Myocyte (in vitro differentiated cells): ENCODE measurements around the gene INTS6. TPM values are rescaled to one million over a fixed set of nuclear protein-coding genes. Genes with fewer than 3 reads are reported as not detected.
A peak's percentile ranks its signal among the peaks of the same experiment; 100 is the strongest.

Experiments used
- DNase-seq: peaks from one replicate; pipeline ENCODE4 v3.0.0-alpha.2; 2012; ENCODE audit warnings: low read depth
- total RNA-seq: library from RNA; depleted of rRNA; stranded (reverse); fragments of >200 nt; gene quantifications from 2 replicates; pipeline ENCODE4 v1.2.3, GENCODE V29; 2014

Gene INTS6
- total RNA-seq, 1 donor from 2014 or later: 42.6 TPM

DNA sequence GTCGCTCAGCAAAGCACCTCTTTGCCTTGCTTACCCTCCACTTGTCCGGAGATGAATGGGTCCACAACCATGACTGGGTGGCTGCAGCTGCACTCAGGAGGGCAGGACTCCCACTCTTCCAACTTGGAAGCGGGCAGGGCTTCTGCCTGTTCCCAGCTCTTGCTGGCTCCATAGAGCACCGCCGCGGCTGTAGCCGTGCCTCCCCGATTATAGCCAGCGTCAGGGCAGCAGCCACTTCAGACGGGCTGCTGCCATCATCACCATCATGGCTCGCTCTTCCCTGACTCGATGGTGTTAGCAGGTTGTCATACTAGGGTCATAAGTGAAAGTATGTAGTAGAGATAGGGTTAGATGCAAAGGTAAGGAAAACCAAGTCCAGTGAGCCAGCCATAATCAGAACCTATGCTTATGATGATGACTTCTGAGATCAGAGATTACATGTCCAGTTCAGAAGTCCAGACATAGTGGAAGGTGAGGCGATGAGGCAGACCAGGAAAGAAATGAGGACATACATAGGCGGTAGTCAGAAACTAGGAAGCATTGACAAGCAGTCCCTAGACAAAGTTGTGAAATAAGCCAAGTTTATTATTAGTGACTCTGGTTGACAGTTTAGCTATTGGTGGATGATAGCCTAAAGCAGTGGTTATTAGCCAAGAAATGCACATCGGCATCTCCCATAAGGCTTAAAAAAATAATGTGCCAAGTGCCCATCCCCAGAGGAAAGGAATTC is 4.4 kb upstream of the INTS6 start:
- DNase-seq: no peak

- DNase-seq: no peak
Observed at GRCh38 chr13:51456510-51456909, 3.7 kb upstream of the INTS6 start.

GRCh38 chr13:51455532-51455931 is 2.7 kb upstream of the INTS6 start:
- DNase-seq: no peak

GRCh38 chr13:51453959-51454703 is 1.3 kb upstream of the INTS6 start:
- DNase-seq: peak; percentile 26

GRCh38 chr13:51453207-51453958 is 547 bp upstream of the INTS6 start:
- DNase-seq: peak; percentile 81

- DNase-seq: peak; percentile 89
Observed at GRCh38 chr13:51451467-51452360, 1.1 kb downstream of the INTS6 start.

GRCh38 chr13:51451134-51451466 is 1.7 kb downstream of the INTS6 start:
- no peak for DNase-seq

- no peak for DNase-seq
Observed at GRCh38 chr13:51449018-51449417, 3.8 kb downstream of the INTS6 start.

GRCh38 chr13:51444922-51445321 is 7.9 kb downstream of the INTS6 start:
- peak; percentile 24 for DNase-seq

DNA sequence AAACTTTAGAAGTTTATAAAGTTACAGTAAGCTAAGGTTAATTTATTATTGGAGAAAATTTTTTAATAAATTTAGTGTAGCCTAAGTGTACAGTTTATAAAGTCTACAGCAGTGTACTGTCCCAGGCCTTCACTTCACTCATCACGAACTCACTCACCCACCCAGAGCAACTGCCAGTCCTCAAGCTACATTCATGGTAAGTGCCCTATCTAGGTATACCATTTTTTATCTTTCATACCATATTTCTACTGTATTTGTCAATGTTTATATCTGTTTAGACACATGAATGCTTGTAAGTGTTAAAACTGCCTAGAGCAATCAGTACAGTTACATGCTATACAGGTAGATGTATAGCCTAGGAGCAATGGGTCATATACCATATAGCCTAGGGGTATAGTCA is 12.5 kb downstream of the INTS6 start:
- no peak for DNase-seq

DNA sequence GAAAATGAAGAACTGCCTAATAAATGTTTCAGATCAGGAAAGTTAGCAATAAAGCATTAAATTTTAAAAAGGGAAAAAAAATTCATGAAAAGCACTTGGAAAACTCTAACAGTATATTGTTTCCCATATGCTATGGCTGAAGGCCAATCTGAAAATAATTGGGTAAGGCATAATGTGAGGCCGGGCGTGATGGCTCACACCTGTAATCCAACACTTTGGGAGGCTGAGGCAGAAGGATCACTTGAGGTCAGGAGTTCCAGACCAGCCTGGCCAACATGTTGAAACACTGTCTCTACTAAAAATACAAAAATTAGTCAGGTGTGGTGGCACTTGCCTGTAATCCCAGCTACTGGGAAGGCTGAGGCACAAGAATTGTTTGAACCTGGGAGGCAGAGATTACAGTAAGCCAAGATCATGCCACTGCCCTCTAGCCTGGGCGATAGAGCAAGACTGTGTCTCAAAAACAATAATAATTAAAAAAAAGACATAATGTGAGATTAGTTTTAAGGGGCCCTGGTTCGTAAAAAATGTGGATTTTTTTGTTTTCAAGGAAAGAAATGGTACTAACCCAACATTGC is 15.2 kb downstream of the INTS6 start:
- peak; percentile 9 for DNase-seq

DNA sequence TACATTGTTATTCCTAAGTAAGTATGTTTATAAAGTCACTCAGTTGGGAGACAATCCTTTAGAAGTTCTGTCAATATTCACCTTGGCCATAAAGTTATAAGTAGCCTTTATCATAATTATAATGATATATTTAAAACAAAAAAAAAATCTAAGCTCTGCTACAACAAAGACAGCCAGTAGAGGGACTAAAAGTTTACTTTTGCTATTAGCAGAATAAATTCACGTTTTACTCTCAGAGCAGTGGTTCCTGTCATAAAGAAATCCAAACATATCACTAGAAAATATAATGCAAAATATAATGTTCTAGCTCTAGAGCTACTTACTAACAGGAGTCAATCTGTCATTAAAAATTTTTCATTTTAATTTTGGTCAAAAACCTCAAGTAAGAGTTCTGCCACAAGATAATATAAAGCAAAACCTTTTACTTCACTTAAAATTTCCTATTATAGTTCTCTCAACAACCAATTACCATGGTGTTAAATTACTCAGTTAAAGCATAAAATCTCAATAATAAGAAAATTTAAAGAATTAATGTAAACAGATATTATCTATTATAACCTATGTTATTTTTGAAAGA is 17.7 kb downstream of the INTS6 start:
- peak; percentile 30 for DNase-seq

- DNase-seq: no peak
Observed at GRCh38 chr13:51432576-51432975, 20.3 kb downstream of the INTS6 start.

GRCh38 chr13:51426982-51427381 is 25.9 kb downstream of the INTS6 start:
- no peak for DNase-seq

- peak; percentile 15 for DNase-seq
Observed at GRCh38 chr13:51425410-51426042, 27.3 kb downstream of the INTS6 start.

DNA sequence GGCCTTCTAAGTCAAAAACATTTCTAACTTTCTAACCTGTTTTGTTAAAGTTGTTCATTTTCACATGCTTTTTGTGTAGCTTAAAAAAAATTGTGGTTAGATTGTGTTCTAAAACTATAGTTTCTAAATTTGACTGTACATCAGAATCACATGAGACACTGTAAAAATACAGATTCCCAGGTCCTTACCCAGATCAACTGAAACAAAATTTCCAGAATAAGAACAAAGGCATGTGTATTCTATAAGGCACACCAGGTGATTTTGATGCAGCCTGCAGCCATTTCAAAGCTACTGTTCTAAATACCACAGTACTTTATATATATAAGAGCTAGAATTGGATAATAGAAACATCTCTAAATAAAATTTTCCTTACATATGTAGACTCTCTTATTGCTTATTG is 29.1 kb downstream of the INTS6 start:
- no peak for DNase-seq

GRCh38 chr13:51422484-51422883 is 30.4 kb downstream of the INTS6 start:
- DNase-seq: no peak

- DNase-seq: peak; percentile 7
Observed at GRCh38 chr13:51420681-51421490, 31.9 kb downstream of the INTS6 start.

DNA sequence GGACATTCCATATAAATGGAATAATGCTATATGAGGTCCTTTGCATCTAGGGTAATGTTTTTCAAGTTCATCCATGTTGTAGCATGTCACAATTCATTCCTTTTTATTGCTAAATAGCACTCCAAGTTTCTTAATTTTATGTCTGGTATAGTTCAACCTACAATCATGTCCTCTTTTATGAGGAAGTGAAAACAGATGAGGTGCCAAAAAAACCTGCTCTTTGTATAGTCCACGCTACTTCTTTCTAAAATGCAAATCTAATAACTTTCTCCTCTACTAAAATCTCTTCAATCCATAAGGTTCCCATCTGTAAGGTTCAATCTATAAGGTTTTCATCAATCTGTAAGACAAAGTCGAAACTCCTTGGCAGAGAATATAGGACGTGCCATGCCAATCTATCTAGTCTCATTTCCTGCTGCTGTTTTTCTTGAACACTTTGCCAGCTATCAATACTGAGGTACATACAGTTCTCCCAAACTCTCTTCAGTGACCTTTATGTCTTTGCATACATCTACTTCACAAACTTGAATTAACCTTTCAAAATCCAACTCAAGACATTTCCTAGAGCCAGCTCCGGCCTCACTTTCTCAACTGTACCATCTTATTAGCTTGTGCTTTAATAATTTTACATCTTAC is 33.7 kb downstream of the INTS6 start:
- DNase-seq: no peak
